GM21737 (cell line): Measurements from ENCODE around the gene ZNF710.
A peak's percentile ranks its signal among the peaks of the same experiment; 100 is the strongest.

Experiments used
- ATAC-seq: cut with Tn5 transposase; IDR thresholded peaks from one replicate; pipeline ENCODE4 v1.9.1; 2021; ENCODE audit warnings: mild to moderate bottlenecking, moderate library complexity; ENCODE audit not compliant: unreplicated experiment

ZNF710 gene

GRCh38 chr15:90037961-90038631 is 37.0 kb downstream of the ZNF710 start:
- ATAC-seq = peak; percentile 46

- ATAC-seq = no peak
Measured at GRCh38 chr15:90038632-90039095, 37.5 kb downstream of the ZNF710 start.

- no peak for ATAC-seq
Measured at GRCh38 chr15:90039996-90040395, 38.9 kb downstream of the ZNF710 start.

GRCh38 chr15:90040618-90041017 is 39.5 kb downstream of the ZNF710 start:
- ATAC-seq = no peak

GRCh38 chr15:90042356-90042755 is 41.2 kb downstream of the ZNF710 start:
- no peak for ATAC-seq

- ATAC-seq = no peak
Measured at GRCh38 chr15:90042766-90043529, 41.8 kb downstream of the ZNF710 start.

- no peak for ATAC-seq
Measured at GRCh38 chr15:90043530-90044010, 42.4 kb downstream of the ZNF710 start.

GRCh38 chr15:90044191-90044590 is 43.1 kb downstream of the ZNF710 start:
- no peak for ATAC-seq

GRCh38 chr15:90044916-90045371 is 43.8 kb downstream of the ZNF710 start:
- ATAC-seq = no peak

- ATAC-seq = no peak
Measured at GRCh38 chr15:90046289-90046688, 45.2 kb downstream of the ZNF710 start.

GRCh38 chr15:90046911-90047392 is 45.8 kb downstream of the ZNF710 start:
- ATAC-seq = no peak

GRCh38 chr15:90047956-90048575 is 46.9 kb downstream of the ZNF710 start:
- ATAC-seq = no peak

GRCh38 chr15:90049030-90049429 is 47.9 kb downstream of the ZNF710 start:
- no peak for ATAC-seq

GRCh38 chr15:90049666-90050604 is 48.8 kb downstream of the ZNF710 start:
- ATAC-seq = no peak

- ATAC-seq = no peak
Measured at GRCh38 chr15:90051874-90052273, 50.8 kb downstream of the ZNF710 start.

- no peak for ATAC-seq
Measured at GRCh38 chr15:90053685-90054466, 52.8 kb downstream of the ZNF710 start.

- ATAC-seq = no peak
Measured at GRCh38 chr15:90054618-90055097, 53.5 kb downstream of the ZNF710 start.

GRCh38 chr15:90055182-90055581 is 54.1 kb downstream of the ZNF710 start:
- ATAC-seq = no peak

GRCh38 chr15:90056529-90056928 is 55.4 kb downstream of the ZNF710 start:
- ATAC-seq = no peak
